Measurements from ENCODE around the gene COL18A1. TPM values are rescaled to one million over a fixed set of nuclear protein-coding genes. Genes with fewer than 3 reads are reported as not detected.
"Not testable (repeated sequence)": the region's sequence is repeated elsewhere in the genome, so short reads cannot be mapped to it uniquely, and the experiment has no call there.

COL18A1 gene
- total and polyA plus RNA-seq, 2 donors (not counting 1 experiment from before 2014, with no cell fraction given): 15.6 to 24.7 TPM

- POLR2A ChIA-PET: no interaction called here
- no peak overlapping the region for H3K9ac ChIP-seq (ENCODE audit: low read length)
These were observed 37.3 kb upstream of the COL18A1 start for GRCh38 chr21:45367402-45368351.

GRCh38 chr21:45369018-45369417 is 35.9 kb upstream of the COL18A1 start:
- H3K27ac Mint-ChIP-seq; intact Hi-C loops (cut with micrococcal nuclease); H4K20me1 ChIP-seq (ENCODE audit: control insufficient read depth, insufficient read depth, low read length, poor library complexity, severe bottlenecking); ATAC-seq (ENCODE audit: low read depth); DNase-seq; H3K4me3 Mint-ChIP-seq; H3K79me2 ChIP-seq (ENCODE audit: control insufficient read depth, insufficient read depth, low read length); H3K27me3 ChIP-seq (replicated peaks in 1 of 4; ENCODE audit: control extremely low read depth in 1 of 4, control insufficient read depth in 3 of 4, insufficient read depth in 4 of 4, low read length in 3 of 4); POLR2A ChIA-PET; H2AFZ ChIP-seq (ENCODE audit: insufficient read depth, low read depth, low read length, poor library complexity, severe bottlenecking); H3K9me3 ChIP-seq (ENCODE audit: control extremely low read depth in 1 of 3, control insufficient read depth in 2 of 3, insufficient read depth in 1 of 3, low read length in 2 of 3); H3K9ac ChIP-seq (ENCODE audit: low read length); H3K4me1 ChIP-seq (ENCODE audit: control insufficient read depth in 2 of 2, insufficient read depth in 2 of 2, low read length in 2 of 2); H3K27me3 Mint-ChIP-seq; H3K4me2 ChIP-seq (replicated peaks; ENCODE audit: low read depth, low read length, poor library complexity, severe bottlenecking); H3K36me3 ChIP-seq (replicated peaks in 1 of 2; ENCODE audit: control extremely low read depth in 1 of 2, control insufficient read depth in 1 of 2, extremely low read depth in 1 of 2, insufficient read depth in 2 of 2, low read length in 1 of 2); H3K9me3 Mint-ChIP-seq (ENCODE audit: insufficient read depth); CTCF ChIA-PET; H3K27ac ChIP-seq (ENCODE audit: low read length in 2 of 2); H3K4me1 Mint-ChIP-seq; H3K4me3 ChIP-seq (ENCODE audit: control extremely low read depth in 1 of 5, extremely low read depth in 1 of 5, insufficient read depth in 1 of 5, low read depth in 2 of 5, low read length in 4 of 5): not testable (repeated sequence)
- WGBS (ENCODE audit: insufficient coverage): 96% methylated on average over 19 of the region's 23 CpGs

More at GRCh38 chr21:45367402-45368351, 37.3 kb upstream of the COL18A1 start:
- 88% methylated on average over 21 of the region's 25 CpGs for WGBS (ENCODE audit: insufficient coverage)
- H3K79me2 ChIP-seq (ENCODE audit: control insufficient read depth, insufficient read depth, low read length): no peaks in the 10 kb centered on the region
- H3K9me3 ChIP-seq (ENCODE audit: control extremely low read depth in 1 of 3, control insufficient read depth in 2 of 3, insufficient read depth in 1 of 3, low read length in 2 of 3): no peaks in the 10 kb centered on the region
- intact Hi-C loops (cut with micrococcal nuclease): no loop called here
- H3K4me1 Mint-ChIP-seq: peaks cover 10% of the 10 kb centered on the region
- TF ChIP-seq EZH2 (IDR thresholded peaks at IDR 0.05; ENCODE audit: borderline replicate concordance, insufficient read depth, low read depth, low read length, poor library complexity, severe bottlenecking) (no peak), CTCF (IDR thresholded peaks at IDR 0.05) (no peak)
- no peak overlapping the region for H3K27ac Mint-ChIP-seq
- H2AFZ ChIP-seq (ENCODE audit: insufficient read depth, low read depth, low read length, poor library complexity, severe bottlenecking): no peak overlapping the region
- ATAC-seq (ENCODE audit: low read depth): no peak
- no peaks in the 10 kb centered on the region for H3K9me3 Mint-ChIP-seq (ENCODE audit: insufficient read depth)
- no peaks in the 10 kb centered on the region for H3K27me3 ChIP-seq (replicated peaks in 1 of 4; ENCODE audit: control extremely low read depth in 1 of 4, control insufficient read depth in 3 of 4, insufficient read depth in 4 of 4, low read length in 3 of 4)
- no peak for DNase-seq
- no peaks in the 10 kb centered on the region for H4K20me1 ChIP-seq (ENCODE audit: control insufficient read depth, insufficient read depth, low read length, poor library complexity, severe bottlenecking)
- H3K27me3 Mint-ChIP-seq: peaks cover 4% of the 10 kb centered on the region
- H3K4me1 ChIP-seq (ENCODE audit: control insufficient read depth in 2 of 2, insufficient read depth in 2 of 2, low read length in 2 of 2): no peaks in the 10 kb centered on the region
- H3K4me3 ChIP-seq (ENCODE audit: control extremely low read depth in 1 of 5, extremely low read depth in 1 of 5, insufficient read depth in 1 of 5, low read depth in 2 of 5, low read length in 4 of 5): no peak overlapping the region
- CTCF ChIA-PET: no interaction called here
- no peaks in the 10 kb centered on the region for H3K36me3 ChIP-seq (replicated peaks in 1 of 2; ENCODE audit: control extremely low read depth in 1 of 2, control insufficient read depth in 1 of 2, extremely low read depth in 1 of 2, insufficient read depth in 2 of 2, low read length in 1 of 2)
- no peak overlapping the region for H3K4me3 Mint-ChIP-seq
- H3K27ac ChIP-seq (ENCODE audit: low read length in 2 of 2): no peak overlapping the region
- no peak overlapping the region for H3K4me2 ChIP-seq (replicated peaks; ENCODE audit: low read depth, low read length, poor library complexity, severe bottlenecking)
